Measurements from ENCODE around the gene MAPKAP1.

DNA sequence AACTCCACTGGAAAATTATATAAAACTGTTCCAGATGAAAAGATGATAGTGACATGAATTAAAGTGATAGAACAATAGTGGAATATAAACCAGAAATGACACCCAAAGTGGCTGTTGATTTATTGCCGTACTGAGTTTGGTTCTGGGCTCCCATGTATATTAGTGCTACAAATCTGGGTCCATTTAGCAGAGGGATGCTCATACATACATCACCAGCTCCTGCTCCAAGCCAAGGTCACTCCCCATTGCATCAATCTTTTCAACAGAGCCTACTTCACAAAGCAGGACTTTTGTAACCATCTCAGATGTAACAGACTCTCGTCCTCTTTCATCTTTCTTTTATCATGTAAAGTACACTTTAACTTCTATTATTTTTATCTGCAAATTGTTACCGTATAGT, 236.8 kb downstream of the MAPKAP1 start:
- TF ChIP-seq POLR2A (IDR thresholded peaks at IDR 0.05) = no peak
- TF ChIP-seq, protein P1, sequence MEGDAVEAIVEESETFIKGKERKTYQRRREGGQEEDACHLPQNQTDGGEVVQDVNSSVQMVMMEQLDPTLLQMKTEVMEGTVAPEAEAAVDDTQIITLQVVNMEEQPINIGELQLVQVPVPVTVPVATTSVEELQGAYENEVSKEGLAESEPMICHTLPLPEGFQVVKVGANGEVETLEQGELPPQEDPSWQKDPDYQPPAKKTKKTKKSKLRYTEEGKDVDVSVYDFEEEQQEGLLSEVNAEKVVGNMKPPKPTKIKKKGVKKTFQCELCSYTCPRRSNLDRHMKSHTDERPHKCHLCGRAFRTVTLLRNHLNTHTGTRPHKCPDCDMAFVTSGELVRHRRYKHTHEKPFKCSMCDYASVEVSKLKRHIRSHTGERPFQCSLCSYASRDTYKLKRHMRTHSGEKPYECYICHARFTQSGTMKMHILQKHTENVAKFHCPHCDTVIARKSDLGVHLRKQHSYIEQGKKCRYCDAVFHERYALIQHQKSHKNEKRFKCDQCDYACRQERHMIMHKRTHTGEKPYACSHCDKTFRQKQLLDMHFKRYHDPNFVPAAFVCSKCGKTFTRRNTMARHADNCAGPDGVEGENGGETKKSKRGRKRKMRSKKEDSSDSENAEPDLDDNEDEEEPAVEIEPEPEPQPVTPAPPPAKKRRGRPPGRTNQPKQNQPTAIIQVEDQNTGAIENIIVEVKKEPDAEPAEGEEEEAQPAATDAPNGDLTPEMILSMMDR (IDR thresholded peaks at IDR 0.05) = no peak
